ENCODE measurements around the gene NCOR1. TPM values are rescaled to one million over a fixed set of nuclear protein-coding genes. Genes with fewer than 3 reads are reported as not detected.

NCOR1 gene
- total and polyA plus RNA-seq, 9 of the 15 experiments (the other 6 are each of a cell fraction or from before 2014, with no cell fraction given), result 20.2 to 66.5 (median 50.9) TPM

GRCh38 chr17:15996322-15996721, 219.0 kb downstream of the NCOR1 start:
- Histone ChIP-seq H3K4me2 (ENCODE audit: insufficient read depth, low read length) (no peak overlapping the region), H3K4me1 (replicated peaks in 1 of 2; ENCODE audit: control insufficient read depth in 2 of 2, insufficient read depth in 2 of 2, low read length in 2 of 2) (peaks cover 8 to 15% of the 10 kb centered on the region in 2 experiments; a peak in 2 of 5 replicates), H3K4me3 (no peak overlapping the region), H3K36me3 (ENCODE audit: control insufficient read depth, insufficient read depth, low read length) (peaks cover 8% of the 10 kb centered on the region), H2AFZ (ENCODE audit: low read depth, low read length) (no peak overlapping the region), H3K9me1 (ENCODE audit: control insufficient read depth, insufficient read depth, low read length) (no peaks in the 10 kb centered on the region), H3K27ac (ENCODE audit: extremely low read depth, low read depth, low read length) (no peak overlapping the region), H3K9ac (ENCODE audit: insufficient read depth in 1 of 2, low read depth in 2 of 2, low read length in 2 of 2) (no peak overlapping the region), H3K9me3 (replicated peaks; ENCODE audit: control insufficient read depth, insufficient read depth, low read depth, low read length) (peaks cover 3% of the 10 kb centered on the region), H3K79me2 (ENCODE audit: control insufficient read depth, insufficient read depth, low read length) (peaks cover 18% of the 10 kb centered on the region), H3K27me3 (ENCODE audit: control insufficient read depth in 2 of 2, insufficient read depth in 2 of 2, low read length in 2 of 2) (no peaks in the 10 kb centered on the region), H4K20me1 (replicated peaks; ENCODE audit: control insufficient read depth, insufficient read depth, low read length) (no peaks in the 10 kb centered on the region)
- in situ Hi-C loops (cut with MboI) (loop anchor here (10.0 kb wide), 1 partner anchor 52 kb away; the partner anchor contains the start of gene ADORA2B), intact Hi-C loops (cut with micrococcal nuclease) (no loop called here)
- ATAC-seq, result no peak
- POLR2A ChIA-PET, result no interaction called here
- FAIRE-seq, result no peak
- CTCF ChIA-PET (ENCODE audit: low intra/inter-chr PET ratio), result no interaction called here
- no TSS peak for BruUV-seq (replicated peaks)
- 68% methylated on average over 6 of the region's 6 CpGs for WGBS (ENCODE audit: insufficient coverage, low coverage, missing lambda C conversion rate)
- no peak for DNase-seq (ENCODE audit: extremely low read depth in 1 of 4, low spot score in 3 of 4)
- TF ChIP-seq TCF15 (CRISPR knock-in tag; IDR thresholded peaks at IDR 0.05), result no peak
- TF ChIP-seq POLR2AphosphoS5 (IDR thresholded peaks at IDR 0.05; ENCODE audit: control insufficient read depth, insufficient read depth, low read depth, low read length), result no peak
- TF ChIP-seq CEBPG (CRISPR knock-in tag; IDR thresholded peaks at IDR 0.05), result peak; percentile 48; the same call in 1 of the 2 replicates
- peak; percentile 55 to 91 for TF ChIP-seq CEBPG (tag; conservative IDR thresholded peaks at IDR 0.05 in 1 of 2, IDR thresholded peaks at IDR 0.05 in 1 of 2)
- no peak for TF ChIP-seq ZNF511 (CRISPR knock-in tag; IDR thresholded peaks at IDR 0.05)
- peak; percentile 96 for TF ChIP-seq CEBPB (tag; IDR thresholded peaks at IDR 0.05)
- no peak for TF ChIP-seq HDAC6 (IDR thresholded peaks at IDR 0.05; ENCODE audit: low read depth, low read length)
- no peak for TF ChIP-seq MYNN (IDR thresholded peaks at IDR 0.05)
- no peak for TF ChIP-seq MYNN (CRISPR knock-in tag; IDR thresholded peaks at IDR 0.05)
- no peak for TF ChIP-seq ZNF395 (CRISPR knock-in tag; IDR thresholded peaks at IDR 0.05)
- no peak for TF ChIP-seq ELF2 (CRISPR knock-in tag; IDR thresholded peaks at IDR 0.05)
- no peak for TF ChIP-seq YY1 (IDR thresholded peaks at IDR 0.05; ENCODE audit: borderline replicate concordance in 1 of 3, control insufficient read depth in 1 of 3, extremely low read depth in 1 of 3, insufficient read depth in 3 of 3, insufficient read length in 1 of 3, insufficient replicate concordance in 2 of 3, low read depth in 1 of 3, low read length in 2 of 3)
- TF ChIP-seq ILK (tag; IDR thresholded peaks at IDR 0.05; ENCODE audit: borderline replicate concordance, low read depth), result no peak
- no peak for TF ChIP-seq HNRNPK (IDR thresholded peaks at IDR 0.05; ENCODE audit: low read depth, low read length, poor library complexity, severe bottlenecking)
- no peak for TF ChIP-seq EHMT2 (IDR thresholded peaks at IDR 0.05)
- 0 out of 2 replicates have a peak, but pooled peaks have one; percentile 33 for TF ChIP-seq IRF9 (tag; IDR thresholded peaks at IDR 0.05)
- TF ChIP-seq TCF3 (CRISPR knock-in tag; IDR thresholded peaks at IDR 0.05), result no peak
- no peak for TF ChIP-seq ZNF561 (CRISPR knock-in tag; conservative IDR thresholded peaks at IDR 0.05)
- TF ChIP-seq HNRNPUL1 (IDR thresholded peaks at IDR 0.05; ENCODE audit: low read length), result no peak
- TF ChIP-seq ZNF408 (CRISPR knock-in tag; IDR thresholded peaks at IDR 0.05; ENCODE audit: low read depth), result no peak
- TF ChIP-seq ZNF3 (CRISPR knock-in tag; IDR thresholded peaks at IDR 0.05), result no peak
